ENCODE data around the gene GLIPR1L2. TPM values are rescaled to one million over a fixed set of nuclear protein-coding genes. Genes with fewer than 3 reads are reported as not detected.

Gene GLIPR1L2
- total RNA-seq, 4 donors from 2014 or later = 0.65 to 0.82 (median 0.79) TPM; not detected in 1

DNA sequence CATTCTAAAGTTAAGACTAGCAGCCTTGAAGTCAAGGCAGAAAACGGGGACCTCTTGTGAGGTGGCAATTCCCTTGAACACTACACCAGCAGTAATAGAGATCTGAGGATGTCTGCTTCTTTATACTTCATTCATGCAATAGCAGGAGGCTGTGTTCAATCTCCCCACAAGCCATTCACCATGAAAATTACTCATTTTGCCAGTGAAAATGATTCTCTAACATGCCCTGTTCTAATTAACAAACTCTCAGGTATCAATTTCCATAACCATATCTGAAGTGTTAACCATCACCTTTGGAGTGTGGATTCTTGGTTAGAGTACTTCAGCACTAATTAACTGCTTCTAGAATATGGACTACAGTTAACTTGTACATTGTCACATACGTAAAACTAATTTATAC is 86.2 kb downstream of the GLIPR1L2 start:
- no peak for ATAC-seq (ENCODE audit: low FRiP score)

GRCh38 chr12:75478116-75478794 is 87.4 kb downstream of the GLIPR1L2 start:
- TF ChIP-seq, protein P1, sequence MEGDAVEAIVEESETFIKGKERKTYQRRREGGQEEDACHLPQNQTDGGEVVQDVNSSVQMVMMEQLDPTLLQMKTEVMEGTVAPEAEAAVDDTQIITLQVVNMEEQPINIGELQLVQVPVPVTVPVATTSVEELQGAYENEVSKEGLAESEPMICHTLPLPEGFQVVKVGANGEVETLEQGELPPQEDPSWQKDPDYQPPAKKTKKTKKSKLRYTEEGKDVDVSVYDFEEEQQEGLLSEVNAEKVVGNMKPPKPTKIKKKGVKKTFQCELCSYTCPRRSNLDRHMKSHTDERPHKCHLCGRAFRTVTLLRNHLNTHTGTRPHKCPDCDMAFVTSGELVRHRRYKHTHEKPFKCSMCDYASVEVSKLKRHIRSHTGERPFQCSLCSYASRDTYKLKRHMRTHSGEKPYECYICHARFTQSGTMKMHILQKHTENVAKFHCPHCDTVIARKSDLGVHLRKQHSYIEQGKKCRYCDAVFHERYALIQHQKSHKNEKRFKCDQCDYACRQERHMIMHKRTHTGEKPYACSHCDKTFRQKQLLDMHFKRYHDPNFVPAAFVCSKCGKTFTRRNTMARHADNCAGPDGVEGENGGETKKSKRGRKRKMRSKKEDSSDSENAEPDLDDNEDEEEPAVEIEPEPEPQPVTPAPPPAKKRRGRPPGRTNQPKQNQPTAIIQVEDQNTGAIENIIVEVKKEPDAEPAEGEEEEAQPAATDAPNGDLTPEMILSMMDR (IDR thresholded peaks at IDR 0.05) = no peak
- peak; percentile 19 for ATAC-seq (ENCODE audit: low FRiP score)
- no peak for DNase-seq (ENCODE audit: low spot score)

More for the DNA sequence above, 86.2 kb downstream of the GLIPR1L2 start:
- TF ChIP-seq, protein P1 (IDR thresholded peaks at IDR 0.05) = no peak
- DNase-seq (ENCODE audit: low spot score) = no peak

DNA sequence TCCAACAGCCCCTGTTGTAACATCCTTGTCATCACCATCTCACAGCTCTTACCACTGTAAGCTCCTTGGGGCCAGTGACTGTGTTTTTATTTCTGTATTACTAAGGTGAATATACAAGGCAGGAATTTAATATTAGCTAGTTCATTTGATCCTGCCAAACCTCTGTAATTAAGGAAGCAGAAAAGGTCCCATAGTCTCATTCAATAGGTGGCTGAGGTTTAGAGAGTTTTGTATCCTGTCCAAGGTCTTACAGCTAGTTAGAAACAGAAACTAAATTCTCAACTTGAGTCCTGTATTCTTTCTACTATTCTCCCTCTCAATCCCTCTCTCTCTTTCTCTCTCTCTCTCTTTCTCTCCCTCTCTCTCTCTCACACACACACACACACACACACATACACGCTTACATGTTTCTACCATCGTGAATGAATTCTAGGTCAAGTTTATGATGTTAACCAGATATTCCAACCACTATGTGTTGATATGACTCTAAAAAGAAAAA is 89.1 kb downstream of the GLIPR1L2 start:
- DNase-seq (ENCODE audit: low spot score) (no peak), ATAC-seq (ENCODE audit: low FRiP score) (peak; percentile 38)
- TF ChIP-seq, protein P1 (IDR thresholded peaks at IDR 0.05) = no peak

GRCh38 chr12:75480469-75480949 is 89.6 kb downstream of the GLIPR1L2 start, which contains the start of gene GLIPR1:
TSS of gene GLIPR1 (plus strand) at chr12:75480755. CDS start at chr12:75480881, 126 bp downstream.
- TF ChIP-seq, protein P1 (IDR thresholded peaks at IDR 0.05) = no peak
- ATAC-seq (ENCODE audit: low FRiP score) (peak; percentile 95), DNase-seq (ENCODE audit: low spot score) (peak; percentile 44)

GRCh38 chr12:75481013-75481705 is 90.3 kb downstream of the GLIPR1L2 start:
- TF ChIP-seq, protein P1 (IDR thresholded peaks at IDR 0.05) = no peak
- no peak for ATAC-seq (ENCODE audit: low FRiP score)
- no peak for DNase-seq (ENCODE audit: low spot score)

GRCh38 chr12:75481774-75482173 is 90.9 kb downstream of the GLIPR1L2 start:
- ATAC-seq (ENCODE audit: low FRiP score) (no peak), DNase-seq (ENCODE audit: low spot score) (no peak)
- TF ChIP-seq, protein P1 (IDR thresholded peaks at IDR 0.05) = no peak

Other genes with a start within 250 kb of the GLIPR1L2 start
- gene KCNC2, start 181.2 kb upstream of the GLIPR1L2 start, total RNA-seq = not detected
- gene CAPS2, start 60.8 kb upstream of the GLIPR1L2 start, total RNA-seq = 10 to 100 TPM in 2 of 4 donors, 1 to 10 TPM in 2; 3.4 to 24.3 (median 8.7) TPM
- not detected for gene GLIPR1L1, start 56.4 kb upstream of the GLIPR1L2 start, total RNA-seq
- gene GLIPR1, start 89.7 kb downstream of the GLIPR1L2 start, total RNA-seq = 10 to 100 TPM; 25.0 to 39.3 (median 32.8) TPM
- 10 to 100 TPM; 28.8 to 39.9 (median 34.3) TPM for gene KRR1, start 120.5 kb downstream of the GLIPR1L2 start, total RNA-seq

Data from omental fat pad (tissue), 4 donors.